Upper lobe of left lung (tissue), 6 donors: Measurements from ENCODE around the gene SDK1. TPM values are rescaled to one million over a fixed set of nuclear protein-coding genes. Genes with fewer than 3 reads are reported as not detected.

Experiments
- ATAC-seq, 2 donors: fragments of 200-7000 bp; cut with Tn5 transposase; one replicate each; pipeline ENCODE4 v1.9.1; 2022; ENCODE audit warnings: mild to moderate bottlenecking in 2 of 2, moderate library complexity in 2 of 2; ENCODE audit not compliant: low FRiP score in 2 of 2
- DNase-seq, 2 donors: peaks; one replicate each; pipeline ENCODE4 v3.0.0-alpha.2; 2019 to 2020
- H3K27ac ChIP-seq, 4 donors: fragments of 200-600 bp; sonication (generic); one replicate each; pipeline ENCODE4 v1.5.1; 2016 to 2019
- H3K27me3 ChIP-seq, 4 donors: fragments of 200-600 bp; sonication (generic); one replicate each; pipeline ENCODE4 v1.5.1; 2017 to 2019
- H3K36me3 ChIP-seq, 4 donors: fragments of 200-600 bp; sonication (generic); one replicate each; pipeline ENCODE4 v1.5.1; 2016 to 2019
- H3K4me1 ChIP-seq, 4 donors: fragments of 200-600 bp; sonication (generic); one replicate each; pipeline ENCODE4 v1.5.1; 2018 to 2019
- H3K4me3 ChIP-seq, 4 donors: fragments of 200-600 bp; sonication (generic); one replicate each; pipeline ENCODE4 v1.5.1; 2017 to 2019; ENCODE audit warnings: mild to moderate bottlenecking in 2 of 4, moderate library complexity in 1 of 4
- H3K9me3 ChIP-seq, 4 donors: fragments of 200-600 bp; sonication (generic); one replicate each; pipeline ENCODE4 v1.5.1; 2018 to 2019
- CTCF ChIP-seq, 6 experiments: fragments of 450-650 bp in 4 of 6; fragments of 200-600 bp in 2 of 6; sonication (generic) in 2 of 6; IDR thresholded peaks; one replicate each; pipeline ENCODE4 v1.5.1; 2016 to 2019; ENCODE audit warnings: antibody characterized with exemption in 6 of 6
- EP300 ChIP-seq, 4 donors: sonication (generic); formaldehyde crosslinking; IDR thresholded peaks; one replicate each; pipeline ENCODE4 v1.5.1; 2017; ENCODE audit warnings: antibody characterized with exemption in 4 of 4, control low read depth in 2 of 4
- POLR2A ChIP-seq, 4 donors: fragments of 450-650 bp; IDR thresholded peaks; one replicate each; pipeline ENCODE4 v1.5.1; 2016 to 2017; ENCODE audit warnings: antibody characterized with exemption in 4 of 4, mild to moderate bottlenecking in 2 of 4
- POLR2AphosphoS5 ChIP-seq, 2 donors: sonication (generic); formaldehyde crosslinking; IDR thresholded peaks; one replicate each; pipeline ENCODE4 v1.5.1; 2017; ENCODE audit warnings: antibody characterized with exemption in 2 of 2
- WGBS, 2 donors: methylation state at CpG; one replicate each; pipeline ENCODE4 v1.1.5; 2017 to 2018; 5-methylcytosine and 5-hydroxymethylcytosine counted together
- total RNA-seq, 6 donors: library from RNA; depleted of rRNA in 4 of 6; stranded (reverse); fragments of >200 nt in 4 of 6; gene quantifications; one replicate each; pipeline versions ENCODE4 v1.1.0 to v1.2.1, GENCODE V29; 2016 to 2021
- donor health status: DM: no; HTN: no; CAD: no; lungs with moderate emphysema.
- donor health status: DM: no; HTN: yes; CAD: no; lungs with severe emphysema.

Gene SDK1
- total RNA-seq, 6 donors from 2014 or later = 9.3 to 90.1 (median 11.8) TPM

DNA sequence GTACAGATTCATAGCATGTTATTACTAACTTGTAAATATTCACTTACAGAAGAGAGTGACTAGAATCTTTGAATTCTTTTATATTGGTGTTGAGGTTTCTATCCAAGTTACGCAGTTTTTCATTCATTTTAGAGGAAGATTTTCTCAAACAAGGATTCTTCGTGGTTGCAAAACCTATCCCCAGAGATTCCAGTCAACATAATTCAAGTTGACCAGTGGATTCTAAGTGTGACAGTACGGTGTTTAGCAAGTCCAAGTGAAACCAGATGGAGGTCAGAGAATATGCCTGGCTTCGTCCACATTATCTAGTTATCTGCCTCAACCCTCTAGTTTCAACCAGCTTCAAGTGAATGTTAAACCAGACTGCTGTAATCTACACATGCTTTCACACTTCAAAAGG is 131.9 kb downstream of the SDK1 start:
- DNase-seq (no peak), ATAC-seq (peak in 1 of 2 donors; percentile 80)
- 83 to 84% methylated on average over 4 of the region's 4 CpGs for WGBS, 2 donors
- Histone ChIP-seq H3K36me3 (no peaks in the 10 kb centered on the region), H3K27me3 (no peaks in the 10 kb centered on the region), H3K27ac (no peak overlapping the region), H3K4me3 (no peak overlapping the region), H3K4me1 (no peaks in the 10 kb centered on the region), H3K9me3 (no peaks in the 10 kb centered on the region)
- TF ChIP-seq EP300 (IDR thresholded peaks at IDR 0.05) = no peak
- no peak for TF ChIP-seq POLR2AphosphoS5 (IDR thresholded peaks at IDR 0.05)
- TF ChIP-seq POLR2A (IDR thresholded peaks at IDR 0.05) = no peak
- TF ChIP-seq CTCF (IDR thresholded peaks at IDR 0.05) = no peak

GRCh38 chr7:3434611-3435010 is 133.6 kb downstream of the SDK1 start:
- no peak for ATAC-seq
- Histone ChIP-seq H3K27me3 (no peaks in the 10 kb centered on the region), H3K4me1 (no peaks in the 10 kb centered on the region), H3K9me3 (no peaks in the 10 kb centered on the region), H3K27ac (no peak overlapping the region), H3K4me3 (no peak overlapping the region), H3K36me3 (no peaks in the 10 kb centered on the region)
- WGBS, 2 donors = 96 to 97% methylated on average over 3 to 4 of the region's 4 CpGs
- no peak for DNase-seq
- TF ChIP-seq POLR2AphosphoS5 (IDR thresholded peaks at IDR 0.05) (no peak), CTCF (IDR thresholded peaks at IDR 0.05) (no peak), POLR2A (IDR thresholded peaks at IDR 0.05) (no peak), EP300 (IDR thresholded peaks at IDR 0.05) (no peak)

GRCh38 chr7:3436112-3436511 is 135.1 kb downstream of the SDK1 start:
- H3K4me1 ChIP-seq = no peaks in the 10 kb centered on the region
- no peak for ATAC-seq
- no peaks in the 10 kb centered on the region for H3K36me3 ChIP-seq
- DNase-seq = no peak
- H3K27me3 ChIP-seq = no peaks in the 10 kb centered on the region
- 90 to 91% methylated on average over 2 of the region's 2 CpGs for WGBS, 2 donors
- no peak overlapping the region for H3K4me3 ChIP-seq
- TF ChIP-seq EP300 (IDR thresholded peaks at IDR 0.05) (no peak), POLR2AphosphoS5 (IDR thresholded peaks at IDR 0.05) (no peak), CTCF (IDR thresholded peaks at IDR 0.05) (no peak), POLR2A (IDR thresholded peaks at IDR 0.05) (no peak)
- no peaks in the 10 kb centered on the region for H3K9me3 ChIP-seq
- H3K27ac ChIP-seq = no peak overlapping the region

DNA sequence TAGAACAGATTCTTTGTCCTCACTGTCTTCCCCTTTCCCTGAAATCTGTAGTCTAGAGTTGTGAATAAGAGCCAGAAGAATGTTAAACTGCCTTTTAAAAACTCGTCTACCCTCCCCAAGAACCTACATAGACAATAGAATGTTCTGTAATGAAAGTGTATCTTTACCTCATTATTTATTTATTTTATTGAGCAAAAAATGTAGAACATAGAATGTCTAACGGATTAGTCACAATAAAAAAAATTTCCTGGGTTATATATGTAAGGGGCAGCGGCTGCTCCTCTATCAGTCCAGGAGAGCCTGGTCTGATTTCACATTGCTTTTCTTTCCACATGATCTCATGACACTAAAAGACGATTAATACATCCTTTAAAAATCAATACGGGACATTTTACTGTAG is 135.7 kb downstream of the SDK1 start:
- H3K27ac ChIP-seq = no peak overlapping the region
- DNase-seq = no peak
- H3K4me3 ChIP-seq = no peak overlapping the region
- H3K27me3 ChIP-seq = no peaks in the 10 kb centered on the region
- H3K9me3 ChIP-seq = no peaks in the 10 kb centered on the region
- H3K4me1 ChIP-seq = no peaks in the 10 kb centered on the region
- WGBS, 2 donors = 84 to 85% methylated on average over 5 of the region's 5 CpGs
- TF ChIP-seq CTCF (IDR thresholded peaks at IDR 0.05) (no peak), POLR2AphosphoS5 (IDR thresholded peaks at IDR 0.05) (no peak), EP300 (IDR thresholded peaks at IDR 0.05) (no peak), POLR2A (IDR thresholded peaks at IDR 0.05) (no peak)
- no peaks in the 10 kb centered on the region for H3K36me3 ChIP-seq
- ATAC-seq = no peak

DNA sequence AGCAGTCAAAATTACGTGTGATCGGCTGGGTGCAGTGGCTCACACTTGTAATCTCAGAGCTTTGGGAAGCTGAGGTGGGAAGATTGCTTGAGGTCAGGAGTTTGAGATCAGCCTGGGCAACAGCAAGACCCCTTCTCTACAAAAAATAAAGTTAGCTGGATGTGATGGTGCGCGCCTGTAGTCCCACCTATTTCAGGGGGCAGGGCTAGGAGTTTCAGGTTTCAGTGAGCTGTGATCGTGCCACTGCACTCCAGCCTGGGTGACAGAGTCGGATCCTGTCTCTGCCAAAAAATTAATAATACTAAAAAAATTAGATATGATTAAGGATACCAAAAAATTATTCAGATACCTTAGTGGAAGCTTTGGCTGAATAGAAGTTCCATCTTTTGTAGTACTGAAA is 136.4 kb downstream of the SDK1 start:
- no peaks in the 10 kb centered on the region for H3K9me3 ChIP-seq
- WGBS, 2 donors = 83 to 89% methylated on average over 6 of the region's 6 CpGs
- no peaks in the 10 kb centered on the region for H3K27me3 ChIP-seq
- no peak for DNase-seq
- ATAC-seq = no peak
- no peaks in the 10 kb centered on the region for H3K36me3 ChIP-seq
- no peak overlapping the region for H3K27ac ChIP-seq
- no peak for TF ChIP-seq POLR2A (IDR thresholded peaks at IDR 0.05)
- no peak for TF ChIP-seq CTCF (IDR thresholded peaks at IDR 0.05)
- no peak for TF ChIP-seq POLR2AphosphoS5 (IDR thresholded peaks at IDR 0.05)
- TF ChIP-seq EP300 (IDR thresholded peaks at IDR 0.05) = no peak
- H3K4me1 ChIP-seq = no peaks in the 10 kb centered on the region
- no peak overlapping the region for H3K4me3 ChIP-seq
